NT2/D1 (cell line): ENCODE results near the gene SPINDOC.

Experiments
- YY1 ChIP-seq: IDR thresholded peaks from 2 replicates; pipeline ENCODE4 v1.6.1; 2011; ENCODE audit not compliant: insufficient read length, insufficient read depth
- ZNF274 ChIP-seq: IDR thresholded peaks from 2 replicates; pipeline ENCODE4 v1.6.1; 2011; ENCODE audit warnings: mild to moderate bottlenecking, low read depth, low read length

DNA sequence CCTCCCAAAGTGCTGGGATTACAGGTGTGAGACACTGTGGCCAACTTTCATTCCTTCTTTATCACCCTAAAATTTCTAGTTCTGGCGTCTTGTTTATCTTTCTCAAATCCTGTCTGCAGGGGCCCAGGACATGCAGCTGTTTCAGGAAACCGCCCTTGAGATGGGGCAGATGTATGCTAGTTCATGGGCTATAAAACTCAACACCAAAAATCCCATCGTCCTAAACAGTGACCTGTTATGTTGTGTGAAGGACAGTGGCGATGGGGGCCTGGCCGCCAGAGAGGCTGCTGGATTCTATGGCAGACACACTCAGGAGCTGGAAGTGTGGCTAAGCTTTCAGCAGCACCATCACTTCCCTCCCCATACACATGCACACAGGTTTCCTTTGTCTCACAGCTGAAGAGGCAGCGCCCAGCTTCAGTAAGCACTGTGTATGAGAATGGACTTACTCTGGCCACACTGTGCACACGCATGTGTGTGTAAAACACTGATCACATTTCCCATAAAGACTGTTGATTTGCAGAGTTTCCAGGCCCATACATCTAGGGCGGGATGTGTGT lies 62.3 kb downstream of the SPINDOC start:
- TF ChIP-seq ZNF274: no peak
- no peak for TF ChIP-seq YY1
